ENCODE results near the gene FGF8.
"Not testable (repeated sequence)": the region's sequence is repeated elsewhere in the genome, so short reads cannot be mapped to it uniquely, and the experiment has no call there.

FGF8 gene
- 0.27 to 0.85 (median 0.33) reads per million in 4 experiments for total RNA-seq

GRCh38 chr10:101775273-101776160 is at the start of gene FGF8:
Gene FGF8, minus strand, starts transcription at chr10:101776114. Its CDS starts 214 bp downstream, at chr10:101775900.
- no peak for DNase-seq

- DNase-seq: no peak
These were observed 48.8 kb upstream of the FGF8 start for GRCh38 chr10:101824736-101825135.

- no peak for DNase-seq
These were observed 43.1 kb upstream of the FGF8 start for GRCh38 chr10:101818872-101819633.

GRCh38 chr10:101818119-101818871 is 42.4 kb upstream of the FGF8 start, which contains the start of gene OGA:
Gene OGA, minus strand, starts transcription at chr10:101818444. Its CDS starts 422 bp downstream, at chr10:101818022.
- peak; percentile 100 for DNase-seq

GRCh38 chr10:101817337-101818118 is 41.6 kb upstream of the FGF8 start:
- no peak for DNase-seq

GRCh38 chr10:101816913-101817336 is 41.0 kb upstream of the FGF8 start:
- no peak for DNase-seq

- no peak for DNase-seq
These were observed 40.5 kb upstream of the FGF8 start for GRCh38 chr10:101816376-101816775.

GRCh38 chr10:101814466-101815071 is 38.7 kb upstream of the FGF8 start:
- no peak for DNase-seq

GRCh38 chr10:101812606-101813005 is 36.7 kb upstream of the FGF8 start:
- DNase-seq: no peak

- DNase-seq: no peak
These were observed 31.2 kb upstream of the FGF8 start for GRCh38 chr10:101807158-101807557.

GRCh38 chr10:101803511-101803910 is 27.6 kb upstream of the FGF8 start:
- DNase-seq: no peak

GRCh38 chr10:101797403-101798059 is 21.6 kb upstream of the FGF8 start:
- no peak for DNase-seq

GRCh38 chr10:101793526-101793925 is 17.6 kb upstream of the FGF8 start:
- DNase-seq: no peak

GRCh38 chr10:101789686-101790085 is 13.8 kb upstream of the FGF8 start:
- no peak for DNase-seq

- DNase-seq: not testable (repeated sequence)
These were observed 13.3 kb upstream of the FGF8 start for GRCh38 chr10:101789231-101789630.

- no peak for DNase-seq
These were observed 9.9 kb upstream of the FGF8 start for GRCh38 chr10:101785801-101786200.

GRCh38 chr10:101784558-101784957 is 8.6 kb upstream of the FGF8 start:
- no peak for DNase-seq

- DNase-seq: no peak
These were observed 7.8 kb upstream of the FGF8 start for GRCh38 chr10:101783736-101784118.

- peak; percentile 69 for DNase-seq
These were observed 7.2 kb upstream of the FGF8 start, which contains the start of gene NPM3 for GRCh38 chr10:101782811-101783735. Gene NPM3, minus strand, starts transcription at chr10:101783446. Its CDS starts 56 bp downstream, at chr10:101783390.

Data from effector CD8-positive, alpha-beta T cell (primary cell).